Activated B cell treated with CpG ODN at 0.5 μM for 24 hours (primary cell): Measurements from ENCODE around the gene PEX3. TPM values are rescaled to one million over a fixed set of nuclear protein-coding genes. Genes with fewer than 3 reads are reported as not detected.
A peak's percentile ranks its signal among the peaks of the same experiment; 100 is the strongest.
"Not testable (repeated sequence)": the region's sequence is repeated elsewhere in the genome, so short reads cannot be mapped to it uniquely, and the experiment has no call there.

Experiments
- ATAC-seq: fragments of 200-7000 bp; cut with Tn5 transposase; one replicate; pipeline ENCODE4 v1.10.0; 2021; ENCODE audit warnings: low read depth, mild to moderate bottlenecking, moderate library complexity
- CTCF ChIA-PET: fragments of 350-600 bp; sonication (Branson Sonifier 250); formaldehyde crosslinking; loops from one replicate; lab custom pipeline; 2021; ENCODE audit warnings: antibody characterized with exemption; lab: Charles Lee
- POLR2A ChIA-PET: fragments of 350-600 bp; sonication (Branson Sonifier 250); formaldehyde crosslinking; loops from one replicate; lab custom pipeline; 2021; ENCODE audit warnings: antibody characterized with exemption; lab: Charles Lee
- DNase-seq: peaks from one replicate; pipeline ENCODE4 v3.0.0; 2022
- H3K27ac Mint-ChIP-seq: one replicate; pipeline ENCODE4 v1.8.0; 2020; ENCODE audit warnings: mixed read lengths
- H3K27me3 Mint-ChIP-seq: one replicate; pipeline ENCODE4 v1.8.0; 2021; ENCODE audit warnings: mixed read lengths
- H3K36me3 Mint-ChIP-seq: one replicate; pipeline ENCODE4 v1.8.0; 2021; ENCODE audit warnings: low read depth, mixed read lengths
- H3K4me1 Mint-ChIP-seq: one replicate; pipeline ENCODE4 v1.8.0; 2021; ENCODE audit warnings: mixed read lengths
- H3K4me3 Mint-ChIP-seq: one replicate; pipeline ENCODE4 v1.8.0; 2020; ENCODE audit warnings: mild to moderate bottlenecking, mixed read lengths
- H3K9me3 Mint-ChIP-seq: one replicate; pipeline ENCODE4 v1.8.0; 2020; ENCODE audit warnings: mixed read lengths
- CTCF ChIP-seq: fragments of 200-600 bp; IDR thresholded peaks from one replicate; pipeline ENCODE4 v1.8.0; 2022; ENCODE audit warnings: antibody characterized with exemption, mild to moderate bottlenecking
- intact Hi-C: fragments of 100-400 bp; cut with micrococcal nuclease; formaldehyde crosslinking; loops from one replicate; pipeline ENCODE4 v1.15.1; 2024
- total RNA-seq: library from RNA; stranded (reverse); gene quantifications from 2 replicates; pipeline ENCODE4 v1.2.3, GENCODE V29; 2022

Gene PEX3
- total RNA-seq, 1 donor from 2014 or later = 26.5 TPM

GRCh38 chr6:143451531-143451930, 926 bp downstream of the PEX3 start:
- Mint-ChIP-seq H3K9me3 (no peaks in the 10 kb centered on the region), H3K4me3 (peak overlapping the region; percentile 98), H3K4me1 (peaks cover 39% of the 10 kb centered on the region), H3K27ac (peak overlapping the region; percentile 96), H3K36me3 (peaks cover 26% of the 10 kb centered on the region), H3K27me3 (no peaks in the 10 kb centered on the region)
- ChIA-PET CTCF (no interaction called here), POLR2A (interaction anchor here (1.4 to 2.1 kb wide), 2 partner anchors 9 to 391 kb away, joined by 4 to 10 read pairs; partner anchors contain the start of gene LTV1)
- intact Hi-C loops = loop anchor here (2.0 to 5.0 kb wide), 4 partner anchors 389 to 765 kb away; partner anchors contain the start of gene AIG1
- TF ChIP-seq CTCF = no peak
- ATAC-seq = no peak
- no peak for DNase-seq

- Mint-ChIP-seq H3K36me3 (peaks cover 43% of the 10 kb centered on the region), H3K27ac (no peak overlapping the region), H3K9me3 (no peaks in the 10 kb centered on the region), H3K4me3 (no peak overlapping the region), H3K27me3 (no peaks in the 10 kb centered on the region), H3K4me1 (peaks cover 13% of the 10 kb centered on the region)
- DNase-seq (no peak), ATAC-seq (no peak)
- intact Hi-C loops = no loop called here
- ChIA-PET CTCF (no interaction called here), POLR2A (interaction anchor here (1.0 kb wide), 1 partner anchor 78 kb away, joined by 3 read pairs; no protein-coding TSS in a partner anchor)
- no peak for TF ChIP-seq CTCF
Observed at GRCh38 chr6:143457563-143458359, 7.2 kb downstream of the PEX3 start.

GRCh38 chr6:143465546-143465945, 14.9 kb downstream of the PEX3 start:
- CTCF ChIA-PET = no interaction called here
- TF ChIP-seq CTCF = no peak
- intact Hi-C loops = loop anchor here (5.0 kb wide), 1 partner anchor 1187 kb away; no protein-coding TSS in a partner anchor
- Mint-ChIP-seq H3K27me3 (no peaks in the 10 kb centered on the region), H3K4me3 (no peak overlapping the region), H3K36me3 (peaks cover 59% of the 10 kb centered on the region), H3K9me3 (no peaks in the 10 kb centered on the region), H3K27ac (no peak overlapping the region), H3K4me1 (no peaks in the 10 kb centered on the region)
- POLR2A ChIA-PET = no interaction called here
- DNase-seq = no peak
- no peak for ATAC-seq

- intact Hi-C loops = loop anchor here (5.0 kb wide), 1 partner anchor 1184 kb away; no protein-coding TSS in a partner anchor
- peaks cover 58% of the 10 kb centered on the region for H3K36me3 Mint-ChIP-seq
- DNase-seq (no peak), ATAC-seq (no peak)
- H3K4me1 Mint-ChIP-seq = no peaks in the 10 kb centered on the region
- no peak overlapping the region for H3K4me3 Mint-ChIP-seq
- no peak for TF ChIP-seq CTCF
- no peak overlapping the region for H3K27ac Mint-ChIP-seq
- H3K27me3 Mint-ChIP-seq = no peaks in the 10 kb centered on the region
- no peaks in the 10 kb centered on the region for H3K9me3 Mint-ChIP-seq
- CTCF ChIA-PET = no interaction called here
- POLR2A ChIA-PET = no interaction called here
Observed at GRCh38 chr6:143468026-143468425, 17.4 kb downstream of the PEX3 start.

- peaks cover 61% of the 10 kb centered on the region for H3K36me3 Mint-ChIP-seq
- DNase-seq, ATAC-seq, H3K9me3 Mint-ChIP-seq, POLR2A ChIA-PET, H3K4me3 Mint-ChIP-seq, H3K27me3 Mint-ChIP-seq, H3K27ac Mint-ChIP-seq, H3K4me1 Mint-ChIP-seq: not testable (repeated sequence)
- CTCF ChIA-PET = interaction anchor here (0.6 kb wide), 1 partner anchor 25 kb away, joined by 5 read pairs; no protein-coding TSS in a partner anchor
- intact Hi-C loops = loop anchor here (5.0 kb wide), 1 partner anchor 1183 kb away; no protein-coding TSS in a partner anchor
Observed at GRCh38 chr6:143468823-143469222, 18.2 kb downstream of the PEX3 start.
